ENCODE results near the gene CA5B. TPM values are rescaled to one million over a fixed set of nuclear protein-coding genes. Genes with fewer than 3 reads are reported as not detected.
"Not testable (repeated sequence)": the region's sequence is repeated elsewhere in the genome, so short reads cannot be mapped to it uniquely, and the experiment has no call there.

The CA5B gene
- total and polyA plus RNA-seq, 8 donors, result 1.2 to 102 (median 17.6) TPM; not detected in 1

DNA sequence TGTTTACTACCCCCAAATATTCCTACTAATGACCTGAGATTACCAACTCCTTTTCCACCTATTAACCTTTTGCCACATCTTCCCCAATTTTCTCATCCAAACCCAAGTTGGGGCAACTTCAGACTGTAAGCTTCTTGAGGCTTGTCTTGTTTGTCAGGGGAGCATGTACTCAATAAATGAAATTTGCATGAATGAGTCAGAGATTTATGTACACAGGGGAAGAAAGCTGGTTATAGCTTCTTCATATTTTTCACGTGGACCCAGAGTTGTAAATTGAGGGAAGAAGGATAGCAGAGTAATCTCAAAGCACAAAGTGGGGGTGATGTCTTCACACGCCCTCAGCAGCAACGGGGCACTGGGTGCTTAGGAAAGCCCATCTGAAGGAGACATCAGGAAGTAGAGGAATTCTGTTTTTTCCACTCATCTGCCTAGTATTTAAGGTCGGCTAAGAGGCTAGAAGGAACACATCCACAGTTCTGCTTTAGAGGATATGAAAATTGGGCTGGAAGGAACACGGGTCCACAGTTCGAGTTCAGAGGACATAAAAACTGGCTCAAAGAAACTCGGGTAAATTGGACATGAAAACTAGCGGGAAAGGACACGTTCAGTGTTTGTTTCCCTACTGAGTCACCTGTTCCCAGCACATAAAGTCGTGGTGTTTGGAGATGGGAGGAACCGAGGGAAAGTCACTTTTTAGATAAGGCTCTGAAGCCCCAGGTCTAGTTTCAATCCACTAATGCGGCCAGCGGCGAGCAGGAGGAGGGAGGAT is 696 bp upstream of the CA5B start:
- 5 to 20% (median 12%) methylated on average over 12 to 14 of the region's 14 CpGs for WGBS, 5 donors
- DNase-seq, result no peak

DNA sequence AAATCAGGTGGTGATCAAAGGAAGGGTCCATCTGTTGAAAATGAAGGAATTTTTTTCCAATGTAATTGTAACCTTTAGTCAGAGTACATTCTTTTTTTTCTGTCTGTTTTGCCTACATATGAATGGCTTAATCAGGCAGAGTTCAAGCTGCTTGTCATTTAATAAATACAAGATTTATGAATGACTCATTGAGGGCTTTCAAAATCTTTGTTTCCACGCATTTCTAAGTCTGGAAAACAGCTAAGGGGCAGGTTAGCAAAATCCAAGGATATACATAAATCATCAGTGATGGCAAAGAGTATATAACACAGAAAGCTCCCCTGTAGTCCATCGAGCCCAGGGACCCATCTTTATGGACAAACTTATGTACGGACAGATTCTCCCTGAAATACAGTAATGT is 1.8 kb downstream of the CA5B start:
- TF ChIP-seq CTCF (IDR thresholded peaks at IDR 0.05) (no peak), EP300 (IDR thresholded peaks at IDR 0.05) (no peak), POLR2AphosphoS5 (IDR thresholded peaks at IDR 0.05) (no peak), POLR2A (IDR thresholded peaks at IDR 0.05) (no peak)
- no peak for DNase-seq
- 79 to 93% (median 86%) methylated on average over 3 of the region's 3 CpGs for WGBS, 5 donors
- Histone ChIP-seq H3K4me3 (no peak overlapping the region), H3K4me1 (peaks cover 0 to 19% (median 14%) of the 10 kb centered on the region in 4 donors), H3K27me3 (peaks cover 0 to 4% (median 0%) of the 10 kb centered on the region in 3 donors), H3K27ac (no peak overlapping the region), H3K9me3 (no peaks in the 10 kb centered on the region), H3K36me3 (no peaks in the 10 kb centered on the region)
- intact Hi-C loops (cut with DNase I; ENCODE audit: low total_unique reads), result no loop called here

More for the DNA sequence above, 696 bp upstream of the CA5B start:
- H3K4me3 ChIP-seq, result peak overlapping the region; percentile 50 to 58 (median 54)
- H3K27me3 ChIP-seq, result peaks cover 0 to 4% (median 0%) of the 10 kb centered on the region in 3 donors
- H3K36me3 ChIP-seq, result no peaks in the 10 kb centered on the region
- peaks cover 0 to 19% (median 14%) of the 10 kb centered on the region in 4 donors for H3K4me1 ChIP-seq
- intact Hi-C loops (cut with DNase I; ENCODE audit: low total_unique reads), result no loop called here
- TF ChIP-seq POLR2A (IDR thresholded peaks at IDR 0.05) (no peak), CTCF (IDR thresholded peaks at IDR 0.05) (no peak), EP300 (IDR thresholded peaks at IDR 0.05) (no peak), POLR2AphosphoS5 (IDR thresholded peaks at IDR 0.05) (peak in 1 of 3 donors; percentile 5)
- no peaks in the 10 kb centered on the region for H3K9me3 ChIP-seq
- peak overlapping the region; percentile 25 to 75 (median 38) for H3K27ac ChIP-seq

DNA sequence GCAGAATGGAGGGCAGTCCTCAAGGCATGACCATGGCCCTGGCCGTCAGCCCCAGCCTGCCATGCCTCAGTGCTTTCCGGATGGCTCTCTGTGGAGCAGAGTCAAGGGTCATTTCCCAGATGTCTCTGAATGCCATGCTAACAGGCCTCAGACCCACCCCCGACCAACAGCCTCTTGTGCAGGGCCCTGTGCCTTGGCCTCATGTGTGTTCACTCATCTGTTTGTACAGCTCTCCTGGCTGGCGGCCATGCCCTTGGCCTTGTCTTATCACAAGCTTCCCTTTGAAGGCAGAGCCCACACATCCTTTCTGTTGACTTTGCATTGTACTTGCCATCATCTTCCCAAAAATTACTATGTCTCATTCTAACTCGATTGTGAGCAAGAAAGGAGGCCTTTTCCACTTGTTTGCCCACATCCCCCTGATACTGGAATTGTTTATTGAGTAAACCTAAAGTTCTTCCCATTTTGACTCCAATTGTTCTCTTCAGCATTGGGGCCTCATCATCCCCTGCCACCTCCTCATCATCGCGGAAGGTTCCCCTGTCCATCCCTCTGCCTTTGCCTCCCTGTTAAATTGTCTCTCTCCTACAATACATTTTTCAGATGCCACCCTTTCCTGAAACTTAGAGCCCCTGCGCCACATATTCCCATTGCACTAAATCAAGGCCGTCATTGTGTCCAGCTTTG is 6.3 kb downstream of the CA5B start:
- intact Hi-C loops (cut with DNase I; ENCODE audit: low total_unique reads), result no loop called here
- WGBS, 5 donors, result 71 to 85% (median 75%) methylated on average over 6 to 9 of the region's 9 CpGs
- Histone ChIP-seq H3K4me1 (peaks cover 0 to 7% (median 2%) of the 10 kb centered on the region in 4 donors), H3K4me3 (no peak overlapping the region), H3K9me3 (no peaks in the 10 kb centered on the region), H3K27me3 (no peaks in the 10 kb centered on the region), H3K36me3 (no peaks in the 10 kb centered on the region), H3K27ac (no peak overlapping the region)
- TF ChIP-seq POLR2AphosphoS5 (IDR thresholded peaks at IDR 0.05), result no peak
- TF ChIP-seq EP300 (IDR thresholded peaks at IDR 0.05), result no peak
- DNase-seq, result peak; percentile 32 to 67

- no peak for TF ChIP-seq POLR2AphosphoS5 (IDR thresholded peaks at IDR 0.05)
- TF ChIP-seq POLR2A (IDR thresholded peaks at IDR 0.05), result no peak
- no peak for TF ChIP-seq CTCF (IDR thresholded peaks at IDR 0.05)
- no peak for TF ChIP-seq EP300 (IDR thresholded peaks at IDR 0.05)
- H3K36me3 ChIP-seq, result no peaks in the 10 kb centered on the region
- DNase-seq, result no peak
- intact Hi-C loops (cut with DNase I; ENCODE audit: low total_unique reads), result no loop called here
- H3K4me3 ChIP-seq, result no peak overlapping the region
- H3K9me3 ChIP-seq, result no peaks in the 10 kb centered on the region
- peaks cover 0 to 14% (median 6%) of the 10 kb centered on the region in 4 donors for H3K4me1 ChIP-seq
- H3K27me3 ChIP-seq, result no peaks in the 10 kb centered on the region
- H3K27ac ChIP-seq, result no peak overlapping the region
- 54 to 85% (median 78%) methylated on average over 4 of the region's 4 CpGs for WGBS, 5 donors
These were observed 7.1 kb downstream of the CA5B start for GRCh38 chrX:15745179-15745578.

DNA sequence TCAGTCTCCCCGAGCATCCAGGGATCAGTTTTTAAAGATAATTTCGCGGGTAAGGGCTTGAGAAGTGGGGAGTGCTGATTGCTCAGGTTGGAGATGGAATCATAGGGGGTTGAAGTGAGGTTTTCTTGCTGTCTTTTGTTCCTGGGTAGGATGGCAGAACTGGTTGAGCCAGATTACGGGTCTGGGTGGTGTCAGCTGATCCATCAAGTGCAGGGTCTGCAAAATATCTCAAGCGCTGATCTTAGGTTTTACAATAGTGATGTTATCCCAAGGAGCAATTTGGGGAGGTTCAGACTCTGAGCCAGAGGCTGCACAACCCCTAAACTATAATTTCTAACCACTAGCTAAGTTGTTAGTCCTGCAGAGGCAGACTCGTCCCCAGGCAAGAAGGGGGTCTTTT is 8.6 kb downstream of the CA5B start:
- H3K27me3 ChIP-seq; H3K4me3 ChIP-seq; intact Hi-C loops (cut with DNase I; ENCODE audit: low total_unique reads); H3K9me3 ChIP-seq; DNase-seq; H3K27ac ChIP-seq; H3K36me3 ChIP-seq: not testable (repeated sequence)
- H3K4me1 ChIP-seq, result peaks cover 0 to 24% (median 17%) of the 10 kb centered on the region in 4 donors
- 76 to 97% (median 81%) methylated on average over 6 of the region's 6 CpGs for WGBS, 5 donors
